Endometrial microvascular endothelial cells (primary cell): ENCODE results near the gene NR1H2. TPM values are rescaled to one million over a fixed set of nuclear protein-coding genes. Genes with fewer than 3 reads are reported as not detected.

Experiments used
- total RNA-seq: library from RNA; depleted of rRNA; stranded (reverse); fragments of >200 nt; gene quantifications from one replicate; pipeline ENCODE4 v1.2.3, GENCODE V29; 2015; ENCODE audit errors: inconsistent ontology term

Gene NR1H2
- total RNA-seq, 1 donor from 2014 or later: 76.6 TPM

Other genes starting within 250 kb of the NR1H2 start
- not detected for gene IZUMO2, start 213.2 kb upstream of the NR1H2 start, total RNA-seq
- gene MYH14, start 172.8 kb upstream of the NR1H2 start, total RNA-seq: not detected
- gene KCNC3, start 47.1 kb upstream of the NR1H2 start, total RNA-seq: not detected
- gene NAPSA, start 10.8 kb upstream of the NR1H2 start, total RNA-seq: not detected
- gene POLD1, start 7.9 kb downstream of the NR1H2 start, total RNA-seq: 63.2 TPM
- not detected for gene SPIB, start 42.5 kb downstream of the NR1H2 start, total RNA-seq
- gene MYBPC2, start 56.4 kb downstream of the NR1H2 start, total RNA-seq: not detected
- gene EMC10, start 100.0 kb downstream of the NR1H2 start, total RNA-seq: 125 TPM
- not detected for gene GARIN5A, start 100.4 kb downstream of the NR1H2 start, total RNA-seq
- gene JOSD2, start 134.7 kb downstream of the NR1H2 start, total RNA-seq: 25.9 TPM
- not detected for gene ASPDH, start 137.5 kb downstream of the NR1H2 start, total RNA-seq
- not detected for gene LRRC4B, start 192.0 kb downstream of the NR1H2 start, total RNA-seq